GM19467 (cell line): ENCODE measurements around the gene EFTUD2.
A peak's percentile ranks its signal among the peaks of the same experiment; 100 is the strongest.
"Not testable (repeated sequence)": the region's sequence is repeated elsewhere in the genome, so short reads cannot be mapped to it uniquely, and the experiment has no call there.

Source experiments
- ATAC-seq: cut with Tn5 transposase; IDR thresholded peaks from one replicate; pipeline ENCODE4 v1.9.1; 2021; ENCODE audit warnings: mild to moderate bottlenecking, moderate library complexity; ENCODE audit not compliant: unreplicated experiment

EFTUD2 gene

GRCh38 chr17:44899074-44899782, at the start of gene EFTUD2:
TSS of gene EFTUD2 (minus strand) at chr17:44899445. CDS start at chr17:44894521, 4,924 bp downstream.
- peak; percentile 61 for ATAC-seq

GRCh38 chr17:44948315-44948795, 49.1 kb upstream of the EFTUD2 start:
- ATAC-seq: no peak

- ATAC-seq: peak; percentile 85
Measured at GRCh38 chr17:44947461-44948314, 48.4 kb upstream of the EFTUD2 start, which contains the start of gene KIF18B. TSS of gene KIF18B (minus strand) at chr17:44947773. CDS start at chr17:44936344, 11,429 bp downstream.

- ATAC-seq: not testable (repeated sequence)
Measured at GRCh38 chr17:44945652-44946051, 46.4 kb upstream of the EFTUD2 start.

- no peak for ATAC-seq
Measured at GRCh38 chr17:44942456-44942855, 43.2 kb upstream of the EFTUD2 start.

GRCh38 chr17:44941712-44942331, 42.6 kb upstream of the EFTUD2 start:
- no peak for ATAC-seq

GRCh38 chr17:44940768-44941167, 41.5 kb upstream of the EFTUD2 start:
- no peak for ATAC-seq

- ATAC-seq: no peak
Measured at GRCh38 chr17:44940317-44940716, 41.1 kb upstream of the EFTUD2 start.

GRCh38 chr17:44935116-44935515, 35.9 kb upstream of the EFTUD2 start:
- ATAC-seq: no peak

GRCh38 chr17:44934745-44935105, 35.5 kb upstream of the EFTUD2 start:
- no peak for ATAC-seq

- no peak for ATAC-seq
Measured at GRCh38 chr17:44933824-44934744, 34.8 kb upstream of the EFTUD2 start.

- ATAC-seq: no peak
Measured at GRCh38 chr17:44932787-44933097, 33.5 kb upstream of the EFTUD2 start.

- no peak for ATAC-seq
Measured at GRCh38 chr17:44932096-44932786, 33.0 kb upstream of the EFTUD2 start.

- no peak for ATAC-seq
Measured at GRCh38 chr17:44931376-44931775, 32.1 kb upstream of the EFTUD2 start.

- ATAC-seq: no peak
Measured at GRCh38 chr17:44930667-44931066, 31.4 kb upstream of the EFTUD2 start.

- ATAC-seq: no peak
Measured at GRCh38 chr17:44928950-44929720, 29.9 kb upstream of the EFTUD2 start.

GRCh38 chr17:44928136-44928535, 28.9 kb upstream of the EFTUD2 start:
- ATAC-seq: no peak

GRCh38 chr17:44927696-44928095, 28.5 kb upstream of the EFTUD2 start:
- ATAC-seq: no peak

GRCh38 chr17:44926821-44927525, 27.7 kb upstream of the EFTUD2 start:
- ATAC-seq: no peak
